Tibial artery (tissue), 4 donors: Measurements from ENCODE around the gene MBOAT2.

ENCODE experiments used
- DNase-seq, 2 donors: peaks; one replicate each; pipeline ENCODE4 v3.0.0-alpha.2; 2019
- H3K27ac ChIP-seq, 2 donors: fragments of 200-600 bp; sonication (generic) in 1 of 2; 1 replicate in 1 of 2; 2 replicates in 1 of 2; pipeline ENCODE4 v1.5.1; 2018 to 2019; ENCODE audit warnings: mild to moderate bottlenecking in 1 of 2
- H3K27me3 ChIP-seq, 2 donors: fragments of 200-600 bp; sonication (generic) in 1 of 2; one replicate each; pipeline versions ENCODE4 v1.5.1 to v1.6.0; 2016 to 2019
- H3K36me3 ChIP-seq, 3 donors: fragments of 200-600 bp; sonication (generic) in 2 of 3; one replicate each; pipeline ENCODE4 v1.5.1; 2016 to 2019; ENCODE audit warnings: mild to moderate bottlenecking in 2 of 3
- H3K4me1 ChIP-seq, 4 donors: fragments of 200-600 bp; sonication (generic) in 2 of 4; 1 replicate in 3 of 4; 2 replicates in 1 of 4; pipeline ENCODE4 v1.5.1; 2016 to 2019
- H3K4me3 ChIP-seq, 2 donors: fragments of 200-600 bp; sonication (generic) in 1 of 2; 1 replicate in 1 of 2; 2 replicates in 1 of 2; pipeline ENCODE4 v1.5.1; 2018 to 2019; ENCODE audit warnings: mild to moderate bottlenecking in 2 of 2
- H3K9me3 ChIP-seq, 3 donors: fragments of 200-600 bp; sonication (generic) in 1 of 3; one replicate each; pipeline ENCODE4 v1.5.1; 2016 to 2019
- intact Hi-C: fragments of 100-400 bp; cut with DNase I; formaldehyde crosslinking; loops from one replicate; pipeline ENCODE4 v1.15.0; 2023; ENCODE audit warnings: low total_unique reads
- TF ChIP-seq, protein P1 (sequence below), 2 experiments: fragments of 200-600 bp in 1 of 2; fragments of 450-650 bp in 1 of 2; IDR thresholded peaks; one replicate each; pipeline ENCODE4 v1.5.1; 2017 to 2019; ENCODE audit warnings: antibody characterized with exemption in 2 of 2, mild to moderate bottlenecking in 1 of 2, moderate library complexity in 1 of 2

The MBOAT2 gene

DNA sequence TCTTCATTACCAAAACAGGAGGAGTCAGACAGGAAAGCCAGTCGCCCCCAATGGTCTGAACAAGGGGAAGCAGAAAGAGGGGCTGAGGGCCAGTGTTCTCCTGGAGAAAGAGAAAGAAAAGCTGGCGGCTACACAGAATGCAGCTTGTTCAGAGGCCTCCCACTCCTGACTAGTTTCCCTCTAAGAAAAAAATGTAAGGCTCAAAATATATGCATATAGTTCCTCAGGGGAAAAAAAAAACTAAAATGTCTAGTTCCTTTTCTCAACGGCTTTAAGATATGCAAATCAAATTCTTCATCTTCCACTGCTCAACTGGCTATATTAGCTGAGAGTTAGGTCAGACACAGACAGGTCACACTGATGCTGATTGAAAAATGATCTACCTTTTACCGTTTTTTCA is 18.6 kb downstream of the MBOAT2 start:
- TF ChIP-seq, protein P1, sequence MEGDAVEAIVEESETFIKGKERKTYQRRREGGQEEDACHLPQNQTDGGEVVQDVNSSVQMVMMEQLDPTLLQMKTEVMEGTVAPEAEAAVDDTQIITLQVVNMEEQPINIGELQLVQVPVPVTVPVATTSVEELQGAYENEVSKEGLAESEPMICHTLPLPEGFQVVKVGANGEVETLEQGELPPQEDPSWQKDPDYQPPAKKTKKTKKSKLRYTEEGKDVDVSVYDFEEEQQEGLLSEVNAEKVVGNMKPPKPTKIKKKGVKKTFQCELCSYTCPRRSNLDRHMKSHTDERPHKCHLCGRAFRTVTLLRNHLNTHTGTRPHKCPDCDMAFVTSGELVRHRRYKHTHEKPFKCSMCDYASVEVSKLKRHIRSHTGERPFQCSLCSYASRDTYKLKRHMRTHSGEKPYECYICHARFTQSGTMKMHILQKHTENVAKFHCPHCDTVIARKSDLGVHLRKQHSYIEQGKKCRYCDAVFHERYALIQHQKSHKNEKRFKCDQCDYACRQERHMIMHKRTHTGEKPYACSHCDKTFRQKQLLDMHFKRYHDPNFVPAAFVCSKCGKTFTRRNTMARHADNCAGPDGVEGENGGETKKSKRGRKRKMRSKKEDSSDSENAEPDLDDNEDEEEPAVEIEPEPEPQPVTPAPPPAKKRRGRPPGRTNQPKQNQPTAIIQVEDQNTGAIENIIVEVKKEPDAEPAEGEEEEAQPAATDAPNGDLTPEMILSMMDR (IDR thresholded peaks at IDR 0.05), result no peak
- no peak overlapping the region for H3K27ac ChIP-seq
- intact Hi-C loops, result no loop called here
- peaks cover 0 to 5% (median 0%) of the 10 kb centered on the region in 4 donors for H3K4me1 ChIP-seq
- no peak for DNase-seq
- no peak overlapping the region for H3K4me3 ChIP-seq
- no peaks in the 10 kb centered on the region for H3K36me3 ChIP-seq
- H3K9me3 ChIP-seq, result no peaks in the 10 kb centered on the region
- H3K27me3 ChIP-seq, result no peaks in the 10 kb centered on the region

DNA sequence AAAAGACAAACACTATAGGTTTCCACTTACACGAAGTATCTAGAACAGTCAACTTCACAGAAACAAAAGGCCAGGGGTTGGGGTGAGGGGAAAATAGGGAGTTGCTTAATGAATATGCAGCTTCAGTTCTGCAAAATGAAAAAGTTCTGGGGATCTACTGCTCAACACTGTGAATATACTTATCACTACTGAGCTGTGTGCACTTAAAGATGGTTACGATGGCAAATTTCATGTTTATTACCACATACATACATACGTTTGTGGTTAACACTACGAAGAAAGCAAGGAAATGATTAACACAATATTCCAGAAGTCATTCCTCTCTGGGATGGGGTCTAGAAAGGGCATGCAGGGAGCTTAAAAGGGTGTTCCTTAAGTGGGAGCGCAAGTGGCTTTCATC is 19.3 kb downstream of the MBOAT2 start:
- Histone ChIP-seq H3K9me3 (no peaks in the 10 kb centered on the region), H3K4me1 (peaks cover 0 to 5% (median 0%) of the 10 kb centered on the region in 4 donors), H3K27ac (no peak overlapping the region), H3K27me3 (no peaks in the 10 kb centered on the region), H3K36me3 (no peaks in the 10 kb centered on the region), H3K4me3 (no peak overlapping the region)
- no peak for DNase-seq
- TF ChIP-seq, protein P1 (IDR thresholded peaks at IDR 0.05), result no peak
- intact Hi-C loops, result no loop called here

DNA sequence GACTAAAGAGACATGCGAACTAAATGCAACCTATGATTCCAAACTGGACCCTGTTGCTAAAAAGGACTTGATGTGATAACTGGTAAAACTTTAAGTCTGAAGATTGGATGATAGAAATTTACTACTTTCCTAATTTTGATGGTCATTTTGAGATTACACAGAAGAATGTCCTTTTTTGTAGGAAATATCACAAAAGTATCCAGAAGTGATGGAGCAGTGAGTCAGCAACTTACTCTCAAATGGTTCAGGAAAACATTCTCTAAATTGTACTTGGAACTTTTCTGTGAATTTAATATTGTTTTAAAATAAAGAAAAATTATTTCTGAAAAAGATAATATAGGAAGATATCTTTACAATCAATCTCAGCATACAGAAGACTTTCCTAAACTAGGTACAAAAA is 19.9 kb downstream of the MBOAT2 start:
- no peak for DNase-seq
- Histone ChIP-seq H3K27me3 (no peaks in the 10 kb centered on the region), H3K27ac (no peak overlapping the region), H3K4me3 (no peak overlapping the region), H3K4me1 (peaks cover 0 to 5% (median 0%) of the 10 kb centered on the region in 4 donors), H3K36me3 (no peaks in the 10 kb centered on the region), H3K9me3 (no peaks in the 10 kb centered on the region)
- TF ChIP-seq, protein P1 (IDR thresholded peaks at IDR 0.05), result no peak
- intact Hi-C loops, result no loop called here

DNA sequence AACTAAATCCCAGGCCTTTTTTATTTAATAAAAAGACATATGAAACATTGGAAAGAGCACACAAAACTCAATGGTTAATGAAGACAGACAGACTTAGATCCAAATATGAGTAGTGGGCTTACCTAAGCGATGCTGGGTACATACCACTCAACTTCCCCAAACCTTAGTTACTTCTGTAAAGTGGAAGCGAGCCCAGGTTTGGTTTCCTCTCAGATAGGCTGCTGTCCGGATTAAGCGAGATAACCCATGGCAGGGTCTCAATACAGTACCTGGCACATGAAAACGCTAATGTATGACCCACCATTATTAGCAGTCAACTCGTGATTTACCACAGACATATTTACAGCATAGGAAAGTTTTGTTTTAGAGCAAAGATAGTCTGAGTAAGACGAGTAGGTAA is 21.6 kb downstream of the MBOAT2 start:
- no peaks in the 10 kb centered on the region for H3K27me3 ChIP-seq
- intact Hi-C loops, result no loop called here

GRCh38 chr2:8980096-8980495 is 23.4 kb downstream of the MBOAT2 start:
- Histone ChIP-seq H3K9me3 (no peaks in the 10 kb centered on the region), H3K27ac (no peak overlapping the region), H3K4me3 (no peak overlapping the region), H3K36me3 (no peaks in the 10 kb centered on the region), H3K27me3 (no peaks in the 10 kb centered on the region), H3K4me1 (no peaks in the 10 kb centered on the region)
- TF ChIP-seq, protein P1 (IDR thresholded peaks at IDR 0.05), result no peak
- no peak for DNase-seq
- intact Hi-C loops, result no loop called here

More for the DNA sequence above, 21.6 kb downstream of the MBOAT2 start:
- Histone ChIP-seq H3K4me3 (no peak overlapping the region), H3K36me3 (no peaks in the 10 kb centered on the region), H3K27ac (no peak overlapping the region), H3K9me3 (no peaks in the 10 kb centered on the region), H3K4me1 (no peaks in the 10 kb centered on the region)
- no peak for DNase-seq
- TF ChIP-seq, protein P1 (IDR thresholded peaks at IDR 0.05), result no peak

- intact Hi-C loops, result no loop called here
- no peak overlapping the region for H3K4me3 ChIP-seq
- H3K27me3 ChIP-seq, result no peaks in the 10 kb centered on the region
- no peak for DNase-seq
- no peaks in the 10 kb centered on the region for H3K4me1 ChIP-seq
- H3K36me3 ChIP-seq, result no peaks in the 10 kb centered on the region
- no peaks in the 10 kb centered on the region for H3K9me3 ChIP-seq
- TF ChIP-seq, protein P1 (IDR thresholded peaks at IDR 0.05), result no peak
- H3K27ac ChIP-seq, result no peak overlapping the region
Observed at GRCh38 chr2:8977758-8978157, 25.7 kb downstream of the MBOAT2 start.
